ENCODE measurements around the gene CACNG7. TPM values are rescaled to one million over a fixed set of nuclear protein-coding genes. Genes with fewer than 3 reads are reported as not detected.

CACNG7 gene
- total RNA-seq, 2 donors from 2014 or later: not detected

GRCh38 chr19:53898636-53899341 is 10.3 kb upstream of the CACNG7 start:
- no peak for ATAC-seq
- intact Hi-C loops (cut with DNase I, micrococcal nuclease): no loop called here
- no peak for DNase-seq

GRCh38 chr19:53900191-53900860 is 8.8 kb upstream of the CACNG7 start:
- no peak for ATAC-seq

GRCh38 chr19:53903055-53903680 is 5.9 kb upstream of the CACNG7 start:
- ATAC-seq: no peak
- peak in 1 of 2 donors; percentile 31 for DNase-seq
- intact Hi-C loops (cut with DNase I, micrococcal nuclease): loop anchor here in 1 of 2 donors (10.0 kb wide), 1 partner anchor 122 kb away; no protein-coding TSS in a partner anchor

More at GRCh38 chr19:53900191-53900860, 8.8 kb upstream of the CACNG7 start:
- DNase-seq: no peak
- intact Hi-C loops (cut with DNase I, micrococcal nuclease): loop anchor here in 1 of 2 donors (10.0 kb wide), 1 partner anchor 124 kb away; no protein-coding TSS in a partner anchor

- intact Hi-C loops (cut with DNase I, micrococcal nuclease): loop anchor here in 1 of 2 donors (10.0 kb wide), 1 partner anchor 120 kb away; no protein-coding TSS in a partner anchor
- ATAC-seq (no peak), DNase-seq (no peak)
These were observed 4.2 kb upstream of the CACNG7 start for GRCh38 chr19:53904909-53905308.

- no peak for ATAC-seq
- no peak for DNase-seq
- intact Hi-C loops (cut with DNase I, micrococcal nuclease): loop anchor here in 1 of 2 donors (10.0 kb wide), 1 partner anchor 119 kb away; no protein-coding TSS in a partner anchor
These were observed 3.3 kb upstream of the CACNG7 start for GRCh38 chr19:53905787-53906186.

GRCh38 chr19:53906211-53907192 is 2.6 kb upstream of the CACNG7 start:
- DNase-seq: peak in 1 of 2 donors; percentile 49
- peak; percentile 46 for ATAC-seq

GRCh38 chr19:53907193-53907581 is 1.9 kb upstream of the CACNG7 start:
- ATAC-seq (no peak), DNase-seq (no peak)
- intact Hi-C loops (cut with DNase I, micrococcal nuclease): loop anchor here in 1 of 2 donors (10.0 kb wide), 1 partner anchor 118 kb away; no protein-coding TSS in a partner anchor

More at GRCh38 chr19:53906211-53907192, 2.6 kb upstream of the CACNG7 start:
- intact Hi-C loops (cut with DNase I, micrococcal nuclease): loop anchor here in 1 of 2 donors (10.0 kb wide), 1 partner anchor 118 kb away; no protein-coding TSS in a partner anchor

GRCh38 chr19:53907690-53908089 is 1.4 kb upstream of the CACNG7 start:
- no peak for ATAC-seq
- no peak for DNase-seq
- intact Hi-C loops (cut with DNase I, micrococcal nuclease): loop anchor here in 1 of 2 donors (10.0 kb wide), 1 partner anchor 117 kb away; no protein-coding TSS in a partner anchor

- intact Hi-C loops (cut with DNase I, micrococcal nuclease): loop anchor here in 1 of 2 donors (10.0 kb wide), 1 partner anchor 116 kb away; no protein-coding TSS in a partner anchor
- ATAC-seq (peak; percentile 52), DNase-seq (peak in 1 of 2 donors; percentile 19)
These were observed 758 bp upstream of the CACNG7 start for GRCh38 chr19:53908106-53908934.

- ATAC-seq (no peak), DNase-seq (no peak)
- intact Hi-C loops (cut with DNase I, micrococcal nuclease): loop anchor here in 1 of 2 donors (10.0 kb wide), 1 partner anchor 115 kb away; no protein-coding TSS in a partner anchor
These were observed 542 bp downstream of the CACNG7 start for GRCh38 chr19:53909471-53910169.

- intact Hi-C loops (cut with DNase I, micrococcal nuclease): no loop called here
- no peak for ATAC-seq
- DNase-seq: no peak
These were observed 1.1 kb downstream of the CACNG7 start for GRCh38 chr19:53910170-53910518.

GRCh38 chr19:53912653-53913052 is 3.6 kb downstream of the CACNG7 start:
- DNase-seq: no peak

GRCh38 chr19:53915000-53915399 is 5.9 kb downstream of the CACNG7 start:
- DNase-seq (no peak), ATAC-seq (no peak)
- intact Hi-C loops (cut with DNase I, micrococcal nuclease): no loop called here

More at GRCh38 chr19:53912653-53913052, 3.6 kb downstream of the CACNG7 start:
- no peak for ATAC-seq
- intact Hi-C loops (cut with DNase I, micrococcal nuclease): no loop called here

- DNase-seq (no peak), ATAC-seq (no peak)
- intact Hi-C loops (cut with DNase I, micrococcal nuclease): no loop called here
These were observed 6.9 kb downstream of the CACNG7 start for GRCh38 chr19:53916004-53916403.

GRCh38 chr19:53917356-53917755 is 8.3 kb downstream of the CACNG7 start:
- intact Hi-C loops (cut with DNase I, micrococcal nuclease): no loop called here
- ATAC-seq (no peak), DNase-seq (no peak)

- intact Hi-C loops (cut with DNase I, micrococcal nuclease): no loop called here
- DNase-seq (peak in 1 of 2 donors; percentile 43), ATAC-seq (no peak)
These were observed 18.7 kb downstream of the CACNG7 start for GRCh38 chr19:53927739-53928138.

- intact Hi-C loops (cut with DNase I, micrococcal nuclease): no loop called here
- no peak for ATAC-seq
- no peak for DNase-seq
These were observed 27.0 kb downstream of the CACNG7 start for GRCh38 chr19:53936029-53936428.
